COLO829 (cell line): ENCODE data around the gene LCLAT1.

Experiments used
- DNase-seq: peaks from one replicate; pipeline ENCODE4 v3.0.0; 2012; ENCODE audit warnings: low spot score

LCLAT1 gene

GRCh38 chr2:30424231-30424630 is 22.8 kb upstream of the LCLAT1 start:
- DNase-seq = peak; percentile 62

DNA sequence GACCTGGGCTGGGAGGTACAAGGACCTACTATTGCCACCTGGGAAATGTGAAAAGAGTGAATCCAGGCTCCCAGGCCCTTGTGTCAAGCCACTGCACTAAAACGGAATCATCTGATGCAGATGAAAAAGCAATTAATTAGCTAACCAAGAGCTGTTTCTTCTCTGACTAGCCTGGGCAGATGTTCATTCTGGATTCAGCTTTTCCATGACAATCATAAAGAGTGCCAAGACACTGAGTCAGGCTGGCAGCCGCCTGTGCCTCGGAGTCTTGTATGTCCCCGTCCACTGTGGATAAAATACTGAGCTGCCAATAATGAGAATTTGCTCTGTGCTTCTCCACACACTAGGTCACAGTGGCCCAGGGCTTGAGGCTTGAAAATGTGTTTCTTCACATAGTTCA is 21.7 kb upstream of the LCLAT1 start:
- no peak for DNase-seq

DNA sequence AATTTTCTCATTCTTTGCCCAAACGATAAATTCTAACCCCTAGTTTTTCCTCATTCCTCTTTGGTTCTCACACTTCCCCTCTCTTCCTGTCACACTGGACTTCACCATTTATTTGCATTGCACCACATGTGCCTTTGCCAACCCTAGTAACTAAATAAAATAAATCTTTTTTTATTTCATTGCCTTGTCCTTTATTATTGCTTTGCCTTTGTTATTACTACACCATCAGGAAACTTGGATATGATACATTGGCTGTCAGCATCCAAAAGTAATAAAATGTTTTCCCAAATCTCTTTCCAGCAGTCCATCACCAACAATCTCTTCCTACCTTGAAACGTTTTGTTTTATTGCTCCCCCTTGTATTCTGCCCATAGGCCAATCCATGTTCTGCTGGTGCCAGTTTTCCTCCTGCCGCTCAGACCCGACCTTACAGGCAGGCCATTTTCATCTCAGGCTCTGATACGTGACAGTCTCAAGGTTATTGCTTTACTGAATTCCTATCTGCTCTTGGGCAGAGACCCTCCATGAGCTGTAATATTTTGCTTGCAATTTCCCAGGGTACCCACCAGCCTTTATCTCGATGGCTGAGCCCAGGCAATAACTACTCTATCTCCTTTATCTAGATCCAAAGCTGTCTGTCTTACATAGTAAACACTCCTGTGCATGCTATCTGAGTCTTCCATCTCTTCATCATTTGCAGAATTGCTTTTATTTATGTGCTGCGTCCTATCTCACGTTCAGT is 19.3 kb upstream of the LCLAT1 start:
- no peak for DNase-seq

DNA sequence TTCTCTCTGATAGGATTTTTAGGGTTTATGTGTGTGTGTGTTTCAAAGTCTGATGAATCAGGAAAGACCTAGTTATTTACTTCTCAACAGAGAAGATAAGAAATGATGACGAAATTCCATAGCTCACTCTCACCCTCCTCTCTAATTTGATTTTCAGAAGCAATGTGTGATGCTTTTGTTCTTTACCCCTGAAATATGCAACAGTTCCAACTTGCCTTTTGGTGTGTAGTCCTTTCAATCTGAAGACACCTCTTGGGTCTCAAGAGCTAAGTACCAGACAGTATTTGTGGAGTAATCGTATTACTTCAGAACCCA is 18.7 kb upstream of the LCLAT1 start:
- DNase-seq = no peak

GRCh38 chr2:30428827-30429461 is 18.1 kb upstream of the LCLAT1 start:
- DNase-seq = no peak

DNA sequence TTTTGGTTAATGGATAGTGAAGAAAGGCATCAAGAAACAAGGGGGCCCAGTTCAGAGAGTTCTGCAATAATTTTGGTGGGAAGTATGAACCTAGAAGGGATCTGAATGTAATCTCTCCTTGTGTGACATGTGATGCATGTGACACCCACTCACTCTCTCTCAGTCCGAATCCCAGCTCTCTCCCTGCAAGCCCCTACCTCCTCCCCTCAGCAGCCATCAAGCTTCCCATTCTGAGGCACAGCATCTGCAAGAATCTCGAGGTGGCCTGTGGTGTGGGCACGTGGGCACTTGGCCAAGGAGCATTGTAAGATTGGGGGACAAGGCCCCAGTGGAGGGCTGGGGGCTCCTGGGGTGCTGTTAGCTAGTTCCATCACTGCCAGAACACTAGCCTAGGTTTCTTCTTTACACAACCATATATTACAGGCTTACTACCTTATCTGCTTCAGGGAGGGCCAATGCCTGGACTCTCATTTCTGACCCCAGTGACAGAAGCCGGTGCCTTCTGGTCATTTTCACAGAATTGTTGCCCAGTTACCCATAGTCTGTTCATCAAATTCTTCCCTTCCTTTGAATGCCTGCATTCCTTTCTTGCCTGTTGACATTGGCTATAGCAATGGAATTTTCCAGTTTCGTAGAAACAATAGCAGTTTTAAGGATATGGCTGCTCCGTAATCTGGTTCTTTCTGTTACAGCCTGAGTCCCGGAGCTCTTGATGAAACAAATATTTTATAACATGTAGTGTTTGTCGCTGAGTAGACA is 13.3 kb upstream of the LCLAT1 start:
- DNase-seq = no peak

GRCh38 chr2:30434708-30435107 is 12.3 kb upstream of the LCLAT1 start:
- no peak for DNase-seq

- DNase-seq = peak; percentile 28
Observed at GRCh38 chr2:30436859-30437435, 10.1 kb upstream of the LCLAT1 start.

- DNase-seq = no peak
Observed at GRCh38 chr2:30437809-30438548, 9.1 kb upstream of the LCLAT1 start.

DNA sequence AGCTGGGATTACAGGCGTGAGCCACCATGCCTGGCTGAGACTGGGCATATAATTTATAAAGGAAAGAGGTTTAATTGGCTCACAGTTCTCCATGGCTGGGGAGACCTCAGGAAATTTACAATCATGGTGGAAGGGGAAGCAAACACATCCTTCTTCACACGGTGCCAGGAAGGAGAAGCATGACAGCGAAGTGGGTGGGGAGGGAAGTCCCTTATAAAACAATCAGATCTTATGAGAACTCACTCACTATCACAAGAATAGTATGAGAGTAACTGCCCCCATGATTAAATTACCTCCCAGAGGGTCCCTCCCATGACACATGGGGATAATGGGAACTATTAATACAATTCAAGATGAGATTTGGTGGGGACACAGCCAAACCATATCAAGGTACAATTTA is 7.8 kb upstream of the LCLAT1 start:
- no peak for DNase-seq

GRCh38 chr2:30439879-30440278 is 7.2 kb upstream of the LCLAT1 start:
- no peak for DNase-seq

- no peak for DNase-seq
Observed at GRCh38 chr2:30441023-30441422, 6.0 kb upstream of the LCLAT1 start.

DNA sequence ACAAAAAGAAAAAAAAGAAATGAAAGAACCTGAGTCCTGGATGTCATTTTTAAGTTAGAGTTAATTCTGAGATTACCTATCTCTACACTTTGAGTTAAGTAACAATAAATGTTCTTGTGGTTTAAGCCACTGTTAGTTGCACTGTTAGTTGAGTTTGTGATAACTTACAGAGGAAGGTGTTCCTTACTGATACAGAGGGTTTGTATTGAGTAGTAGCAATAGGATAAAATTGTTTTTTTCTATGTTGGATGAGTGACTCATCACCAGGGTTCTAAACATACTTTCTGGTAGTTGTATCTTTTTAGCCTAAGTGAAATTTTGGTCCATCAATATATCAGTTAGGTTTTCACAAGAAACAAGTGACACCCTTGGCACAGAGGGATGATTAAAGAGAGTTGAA is 4.0 kb upstream of the LCLAT1 start:
- no peak for DNase-seq

DNA sequence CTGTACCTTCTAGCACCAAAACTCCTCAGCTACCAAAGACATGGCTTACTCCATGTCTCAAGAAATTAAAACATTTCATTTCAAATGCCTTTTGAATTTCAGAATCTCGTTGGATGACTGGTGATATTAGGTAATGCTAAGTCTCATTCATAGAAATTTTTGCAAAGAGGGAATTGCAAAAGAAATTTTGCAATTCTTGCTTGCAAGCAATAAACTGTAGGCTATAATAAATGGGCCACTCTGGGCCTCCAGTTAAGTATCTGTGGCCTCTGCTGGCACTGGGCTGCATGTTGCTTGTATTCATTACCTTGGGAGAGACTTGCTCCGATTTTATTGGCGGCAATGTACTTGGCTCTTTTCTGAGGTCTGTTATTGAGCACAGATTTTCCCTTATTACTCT is 2.8 kb upstream of the LCLAT1 start:
- DNase-seq = no peak

GRCh38 chr2:30445266-30445821 is 1.7 kb upstream of the LCLAT1 start:
- no peak for DNase-seq

GRCh38 chr2:30446602-30447148 is 371 bp upstream of the LCLAT1 start:
- DNase-seq = no peak

- DNase-seq = no peak
Observed at GRCh38 chr2:30448308-30448707, 1.3 kb downstream of the LCLAT1 start.

DNA sequence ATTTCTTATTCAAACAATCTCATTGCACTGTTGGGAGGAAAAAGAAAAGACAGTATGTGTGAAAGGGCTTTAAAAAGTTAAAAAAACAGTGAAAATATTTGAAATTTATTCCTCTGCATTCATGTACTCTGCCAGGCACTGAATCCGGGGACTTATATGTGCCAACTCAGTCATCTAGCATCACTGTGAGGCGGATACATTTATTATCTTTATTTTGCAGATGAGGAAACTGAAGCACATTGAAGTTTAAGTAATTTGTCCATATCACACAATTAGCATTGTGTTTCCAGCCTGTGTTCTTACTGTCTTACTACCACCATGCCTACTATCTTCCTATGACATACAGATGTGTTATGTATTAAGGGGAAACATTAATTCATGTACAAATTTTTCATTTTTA is 1.8 kb downstream of the LCLAT1 start:
- DNase-seq = no peak

DNA sequence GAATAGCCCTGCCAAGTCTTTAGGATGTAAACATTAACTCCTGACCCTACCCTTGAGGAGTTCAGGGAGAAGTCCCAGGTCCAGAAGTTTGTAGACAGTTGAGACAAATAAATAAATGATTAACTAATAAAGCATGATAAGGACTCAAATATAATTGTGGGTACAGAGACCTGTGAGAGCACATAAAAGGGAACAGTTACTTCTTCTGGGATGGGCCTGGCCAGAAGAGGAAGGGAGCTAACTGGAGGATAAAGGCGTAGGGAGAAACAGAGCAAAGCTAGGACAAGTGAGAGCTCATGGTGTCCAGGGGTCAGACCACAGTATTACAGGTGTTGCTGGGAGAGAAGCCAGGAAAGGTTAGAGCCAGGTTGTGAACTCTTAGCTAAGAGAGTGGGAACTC is 3.0 kb downstream of the LCLAT1 start:
- no peak for DNase-seq

DNA sequence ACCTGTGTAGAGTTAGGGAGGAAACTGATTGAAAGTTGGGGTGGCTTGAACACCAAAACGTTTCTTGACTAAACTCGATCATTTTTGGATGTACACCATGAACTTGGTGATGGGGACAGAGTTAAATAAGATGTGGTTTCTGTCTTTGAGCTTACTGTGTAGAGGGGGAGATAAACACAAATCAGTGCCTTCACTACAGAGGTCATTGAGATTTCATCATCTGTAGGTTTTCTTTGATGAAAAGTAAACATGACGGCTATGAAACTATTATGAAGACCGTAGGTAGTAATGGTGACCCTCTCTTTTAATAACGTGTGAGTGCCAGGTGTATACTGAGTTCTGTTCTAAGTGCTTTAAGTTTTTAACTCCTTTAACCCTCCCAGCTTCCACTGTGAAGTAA is 6.5 kb downstream of the LCLAT1 start:
- no peak for DNase-seq

- no peak for DNase-seq
Observed at GRCh38 chr2:30454571-30454970, 7.5 kb downstream of the LCLAT1 start.
